Keratinocyte (primary cell): Measurements from ENCODE around the gene EYS. TPM values are rescaled to one million over a fixed set of nuclear protein-coding genes. Genes with fewer than 3 reads are reported as not detected.
"Not testable (repeated sequence)": the region's sequence is repeated elsewhere in the genome, so short reads cannot be mapped to it uniquely, and the experiment has no call there.

Experiments used
- DNase-seq: peaks from one replicate; pipeline ENCODE4 v3.0.0-alpha.2; 2011; ENCODE audit warnings: low read depth, missing footprints, low spot score
- FAIRE-seq: peaks from 2 replicates; lab custom pipeline; 2011; peaks lifted over from hg19 to GRCh38; lab: Jason Lieb, UNC
- H2AFZ ChIP-seq: 2 replicates; pipeline ENCODE4 v1.6.0; 2012; ENCODE audit warnings: low read length, control low read depth, inconsistent platforms; ENCODE audit not compliant: control insufficient read depth
- H3K27ac ChIP-seq: 2 replicates; pipeline ENCODE4 v1.5.1; 2011; ENCODE audit warnings: low read length; ENCODE audit not compliant: control insufficient read depth, insufficient read depth
- H3K27me3 ChIP-seq: 3 replicates; pipeline ENCODE4 v1.6.0; 2011; ENCODE audit warnings: low read length; ENCODE audit not compliant: control insufficient read depth, insufficient read depth; ENCODE audit errors: extremely low read depth
- H3K36me3 ChIP-seq, 2 experiments: 2 replicates in 1 of 2; 3 replicates in 1 of 2; pipeline ENCODE4 v1.5.1; 2011; ENCODE audit warnings: low read length in 2 of 2, mild to moderate bottlenecking in 1 of 2; ENCODE audit not compliant: control insufficient read depth in 2 of 2, insufficient read depth in 2 of 2; ENCODE audit errors: extremely low read depth in 1 of 2
- H3K4me1 ChIP-seq: 3 replicates; pipeline ENCODE4 v1.5.1; 2011; ENCODE audit warnings: low read length; ENCODE audit not compliant: control insufficient read depth, insufficient read depth; ENCODE audit errors: extremely low read depth
- H3K4me2 ChIP-seq: 3 replicates; pipeline ENCODE4 v1.6.0; 2011; ENCODE audit warnings: low read depth, low read length; ENCODE audit not compliant: control insufficient read depth, insufficient read depth; ENCODE audit errors: extremely low read depth
- H3K4me3 ChIP-seq, 3 experiments: fragments of 200-600 bp in 1 of 3; sonication (generic) in 1 of 3; 2 replicates in 2 of 3; 3 replicates in 1 of 3; pipeline ENCODE4 v1.5.1; 2011 to 2016; ENCODE audit warnings: low read length in 3 of 3, mild to moderate bottlenecking in 3 of 3, control low read depth in 2 of 3, inconsistent platforms in 1 of 3, low read depth in 1 of 3, mixed read lengths in 1 of 3, mixed run types in 1 of 3, moderate library complexity in 1 of 3; ENCODE audit not compliant: control insufficient read depth in 2 of 3, insufficient read depth in 2 of 3; ENCODE audit errors: extremely low read depth in 1 of 3
- H3K79me2 ChIP-seq: 2 replicates; pipeline ENCODE4 v1.6.0; 2012; ENCODE audit warnings: low read length; ENCODE audit not compliant: control insufficient read depth, insufficient read depth
- H3K9ac ChIP-seq: 3 replicates; pipeline ENCODE4 v1.6.0; 2011; ENCODE audit warnings: low read length; ENCODE audit not compliant: control insufficient read depth, insufficient read depth; ENCODE audit errors: extremely low read depth
- H3K9me1 ChIP-seq: 3 replicates; pipeline ENCODE4 v1.6.0; 2011; ENCODE audit warnings: low read length; ENCODE audit not compliant: control insufficient read depth, insufficient read depth; ENCODE audit errors: extremely low read depth
- H3K9me3 ChIP-seq: 2 replicates; pipeline ENCODE4 v1.5.1; 2012; ENCODE audit warnings: low read depth, low read length; ENCODE audit not compliant: control insufficient read depth
- H4K20me1 ChIP-seq: 3 replicates; pipeline ENCODE4 v1.6.0; 2011; ENCODE audit warnings: low read length; ENCODE audit not compliant: control insufficient read depth, insufficient read depth; ENCODE audit errors: extremely low read depth
- EZH2 ChIP-seq: IDR thresholded peaks from one replicate; pipeline ENCODE4 v1.6.1; 2012; ENCODE audit warnings: inconsistent platforms, mild to moderate bottlenecking, low read length, moderate library complexity
- dilution Hi-C: fragments of 300-500 bp; cut with MboI; formaldehyde crosslinking; loops from one replicate; pipeline ENCODE4 v1.7.0; 2020; ENCODE audit warnings: low sequenced_read_pairs; ENCODE audit not compliant: extremely low pct_ligation_motif_present
- polyA plus RNA-seq, 5 experiments: library from polyadenylated mRNA; depleted of rRNA in 3 of 5; stranded (reverse) in 3 of 5; stranded (forward) in 1 of 5; unstranded in 1 of 5; fragments of >200 nt; gene quantifications; 1 replicate in 1 of 5; 2 replicates in 3 of 5; 3 replicates in 1 of 5; pipeline versions ENCODE4 v1.2.1 to v1.2.3, GENCODE V29; 2011 to 2012; ENCODE audit warnings: missing spikeins in 2 of 5, low read depth in 1 of 5, low replicate concordance in 1 of 5
- TF ChIP-seq, protein P1 (sequence below), 3 experiments: IDR thresholded peaks in 1 of 3; conservative IDR thresholded peaks in 1 of 3; optimal IDR thresholded peaks in 1 of 3; 2 replicates in 2 of 3; 3 replicates in 1 of 3; pipeline versions ENCODE3 to v1.5.1; 2011; ENCODE audit warnings: low read length in 3 of 3, mild to moderate bottlenecking in 3 of 3, moderate library complexity in 2 of 3, control low read depth in 1 of 3, inconsistent platforms in 1 of 3; ENCODE audit not compliant: insufficient read depth in 2 of 3; ENCODE audit errors: extremely low read depth in 1 of 3

Gene EYS
- polyA plus RNA-seq, 1 donor (not counting 4 experiments of a cell fraction or from before 2014, with no cell fraction given) = 0.34 TPM

DNA sequence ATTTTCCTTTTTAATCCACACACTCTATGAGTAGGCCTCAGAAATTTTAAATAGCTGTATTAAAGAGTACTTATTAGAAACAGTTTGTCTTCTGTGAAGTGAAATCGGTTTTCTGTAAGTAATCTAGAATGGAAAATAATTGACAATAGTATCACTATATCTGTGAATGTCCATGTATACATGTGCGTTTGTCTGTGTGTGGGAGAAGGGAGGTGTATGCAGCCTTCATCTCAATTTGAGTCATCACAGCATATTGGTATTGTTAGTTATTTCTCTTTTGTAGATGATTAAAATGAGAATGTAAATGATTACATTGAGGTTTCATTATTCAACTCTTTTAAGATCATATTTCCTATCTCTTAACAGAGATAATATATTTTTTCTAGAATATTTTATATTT is 206.0 kb downstream of the EYS start:
- no peaks in the 10 kb centered on the region for H3K36me3 ChIP-seq
- H3K27ac ChIP-seq = no peak overlapping the region
- dilution Hi-C loops = no loop called here
- H3K79me2 ChIP-seq = no peaks in the 10 kb centered on the region
- no peaks in the 10 kb centered on the region for H3K4me1 ChIP-seq
- H3K4me3 ChIP-seq = no peak overlapping the region
- H3K4me2 ChIP-seq = no peak overlapping the region
- TF ChIP-seq, protein P1, sequence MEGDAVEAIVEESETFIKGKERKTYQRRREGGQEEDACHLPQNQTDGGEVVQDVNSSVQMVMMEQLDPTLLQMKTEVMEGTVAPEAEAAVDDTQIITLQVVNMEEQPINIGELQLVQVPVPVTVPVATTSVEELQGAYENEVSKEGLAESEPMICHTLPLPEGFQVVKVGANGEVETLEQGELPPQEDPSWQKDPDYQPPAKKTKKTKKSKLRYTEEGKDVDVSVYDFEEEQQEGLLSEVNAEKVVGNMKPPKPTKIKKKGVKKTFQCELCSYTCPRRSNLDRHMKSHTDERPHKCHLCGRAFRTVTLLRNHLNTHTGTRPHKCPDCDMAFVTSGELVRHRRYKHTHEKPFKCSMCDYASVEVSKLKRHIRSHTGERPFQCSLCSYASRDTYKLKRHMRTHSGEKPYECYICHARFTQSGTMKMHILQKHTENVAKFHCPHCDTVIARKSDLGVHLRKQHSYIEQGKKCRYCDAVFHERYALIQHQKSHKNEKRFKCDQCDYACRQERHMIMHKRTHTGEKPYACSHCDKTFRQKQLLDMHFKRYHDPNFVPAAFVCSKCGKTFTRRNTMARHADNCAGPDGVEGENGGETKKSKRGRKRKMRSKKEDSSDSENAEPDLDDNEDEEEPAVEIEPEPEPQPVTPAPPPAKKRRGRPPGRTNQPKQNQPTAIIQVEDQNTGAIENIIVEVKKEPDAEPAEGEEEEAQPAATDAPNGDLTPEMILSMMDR (optimal IDR thresholded peaks at IDR 0.05 in 1 of 3, IDR thresholded peaks at IDR 0.05 in 1 of 3, conservative IDR thresholded peaks at IDR 0.05 in 1 of 3; ENCODE audit: extremely low read depth in 1 of 3, insufficient read depth in 2 of 3, low read length in 3 of 3) = no peak
- no peak for TF ChIP-seq EZH2
- no peaks in the 10 kb centered on the region for H3K9me3 ChIP-seq
- no peaks in the 10 kb centered on the region for H3K27me3 ChIP-seq
- FAIRE-seq (no peak), DNase-seq (no peak)
- no peaks in the 10 kb centered on the region for H3K9me1 ChIP-seq
- no peaks in the 10 kb centered on the region for H4K20me1 ChIP-seq
- H2AFZ ChIP-seq = no peak overlapping the region
- no peak overlapping the region for H3K9ac ChIP-seq

DNA sequence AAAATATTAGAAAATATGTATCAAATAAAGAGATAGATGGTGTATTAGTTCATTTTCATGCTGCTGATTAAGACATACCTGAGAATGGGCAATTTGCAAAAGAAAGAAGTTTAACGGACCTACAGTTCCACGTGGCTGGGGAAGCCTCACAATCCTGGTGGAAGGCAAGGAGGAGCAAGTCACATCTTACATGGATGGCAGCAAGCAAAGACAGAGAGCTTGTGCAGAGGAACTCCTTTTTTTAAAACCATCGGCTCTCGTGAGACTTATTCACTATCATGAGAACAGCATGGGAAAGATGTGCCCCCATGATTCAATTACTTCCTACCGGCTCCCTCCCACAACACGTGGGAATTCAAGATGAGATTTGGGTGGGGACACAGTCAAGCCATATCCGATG is 223.4 kb downstream of the EYS start:
- H3K9ac ChIP-seq, H2AFZ ChIP-seq, H4K20me1 ChIP-seq, H3K79me2 ChIP-seq, H3K4me3 ChIP-seq, H3K9me3 ChIP-seq, H3K36me3 ChIP-seq, H3K4me1 ChIP-seq, dilution Hi-C loops, FAIRE-seq, H3K4me2 ChIP-seq, H3K9me1 ChIP-seq, DNase-seq, H3K27me3 ChIP-seq, H3K27ac ChIP-seq: not testable (repeated sequence)

DNA sequence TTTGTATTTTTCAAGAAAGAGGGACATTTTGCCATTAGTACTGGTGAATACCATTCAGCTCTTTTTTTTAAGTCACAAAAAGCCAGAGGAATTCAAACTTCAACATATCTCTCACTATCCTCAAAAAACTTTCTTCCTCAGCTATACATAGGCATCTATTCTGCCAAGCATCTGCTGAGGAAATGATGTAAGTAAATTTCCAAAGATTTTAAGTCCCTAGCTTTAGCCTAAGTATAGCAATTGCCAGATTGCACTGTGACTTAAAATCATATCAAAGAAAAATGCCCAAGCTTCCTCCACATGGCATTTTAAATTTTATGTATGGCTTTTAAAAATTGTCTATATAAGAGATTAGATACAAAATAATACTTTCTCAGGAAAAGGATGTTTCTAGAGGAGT is 237.4 kb downstream of the EYS start:
- dilution Hi-C loops = no loop called here
- Histone ChIP-seq H3K27me3 (no peaks in the 10 kb centered on the region), H3K36me3 (no peaks in the 10 kb centered on the region), H3K9ac (no peak overlapping the region), H3K9me1 (no peaks in the 10 kb centered on the region), H3K79me2 (no peaks in the 10 kb centered on the region), H3K4me1 (no peaks in the 10 kb centered on the region), H3K9me3 (no peaks in the 10 kb centered on the region), H3K4me2 (no peak overlapping the region), H4K20me1 (no peaks in the 10 kb centered on the region), H3K4me3 (no peak overlapping the region), H2AFZ (no peak overlapping the region), H3K27ac (no peak overlapping the region)
- DNase-seq (no peak), FAIRE-seq (no peak)
- TF ChIP-seq, protein P1 (optimal IDR thresholded peaks at IDR 0.05 in 1 of 3, IDR thresholded peaks at IDR 0.05 in 1 of 3, conservative IDR thresholded peaks at IDR 0.05 in 1 of 3; ENCODE audit: extremely low read depth in 1 of 3, insufficient read depth in 2 of 3, low read length in 3 of 3) = no peak
- TF ChIP-seq EZH2 = no peak
